Posterior cingulate gyrus (tissue), 11 donors: Measurements from ENCODE around the gene TTC7B.

Experiments
- DNase-seq, 10 donors: peaks; one replicate each; pipeline versions ENCODE4 v3.0.0 to v3.0.0-alpha.2; 2020 to 2021; ENCODE audit warnings: mixed read lengths in 3 of 10
- intact Hi-C: fragments of 100-400 bp; cut with DNase I; formaldehyde crosslinking; loops from one replicate; pipeline ENCODE4 v1.15.1; 2023

Gene TTC7B

GRCh38 chr14:90513161-90514014, 302.8 kb downstream of the TTC7B start:
- DNase-seq: peak; percentile 90 to 100 (median 95)
- intact Hi-C loops: loop anchor here (1.0 kb wide), 2 partner anchors 41 to 54 kb away; no protein-coding TSS in a partner anchor

DNA sequence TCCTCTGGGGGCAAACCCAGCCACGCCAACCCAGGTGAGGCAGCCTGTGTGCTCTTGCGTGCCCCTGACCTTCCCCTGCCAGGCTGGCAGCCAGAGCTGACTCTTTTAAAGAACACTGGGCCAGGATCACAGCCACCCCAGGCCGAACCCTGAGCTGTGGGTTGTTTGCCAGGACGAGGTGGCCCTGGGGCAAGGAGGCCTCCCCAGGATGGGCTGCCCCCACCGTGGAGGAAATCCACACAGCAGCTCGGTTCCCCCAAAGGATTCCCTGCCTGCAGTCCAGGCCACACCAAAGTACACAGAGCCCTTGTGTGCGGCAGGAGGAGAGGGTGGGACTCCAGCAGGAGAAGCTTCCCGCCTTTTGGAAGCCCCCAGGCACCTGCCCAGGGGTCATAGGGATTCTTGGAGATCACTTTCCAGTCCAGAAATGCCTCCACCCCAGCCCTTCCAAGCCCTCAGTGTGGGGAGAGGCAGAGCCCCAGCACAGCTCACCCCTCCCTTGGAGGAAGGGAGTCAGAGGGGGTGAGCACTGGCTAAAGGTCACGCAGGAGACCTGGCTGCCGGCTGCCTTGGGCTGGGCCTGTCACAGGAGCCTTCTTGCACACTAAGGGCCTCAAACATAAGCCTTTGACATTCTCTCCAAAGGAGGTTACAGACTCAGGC, 303.8 kb downstream of the TTC7B start:
- intact Hi-C loops: no loop called here
- DNase-seq: peak in 3 of 10 donors; percentile 70 to 86 (median 80)

DNA sequence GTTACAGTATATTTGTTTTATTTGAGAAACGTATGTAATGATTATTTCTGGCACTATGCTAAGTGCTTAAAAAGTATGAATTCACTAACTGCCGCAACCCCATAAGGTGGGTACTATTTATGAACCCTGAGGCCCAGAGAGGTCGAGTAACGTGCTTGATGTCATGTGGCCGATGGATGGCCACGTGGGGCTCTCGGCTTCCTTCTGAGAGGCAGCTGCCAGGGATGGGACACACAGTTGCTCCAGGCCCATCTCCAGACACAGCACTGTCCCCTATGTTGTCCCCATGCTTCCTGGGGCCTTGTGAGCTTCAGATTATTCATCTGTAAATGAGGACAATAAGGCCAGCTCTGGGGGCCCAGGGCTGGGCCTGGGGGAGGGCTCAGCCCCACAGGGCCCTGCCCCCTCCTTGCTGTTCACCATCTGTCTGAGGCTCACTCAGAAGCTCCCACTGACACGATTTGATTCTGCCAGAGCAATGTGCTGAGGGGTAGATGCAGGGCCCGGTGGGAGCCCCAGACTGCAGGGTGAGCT, 304.4 kb downstream of the TTC7B start:
- intact Hi-C loops: no loop called here
- DNase-seq: peak in 3 of 10 donors; percentile 47 to 85 (median 58)

- peak in 3 of 10 donors; percentile 38 to 66 (median 41) for DNase-seq
Observed at GRCh38 chr14:90511252-90511651, 305.0 kb downstream of the TTC7B start.

GRCh38 chr14:90510159-90510558, 306.1 kb downstream of the TTC7B start:
- peak in 3 of 10 donors; percentile 65 to 79 (median 66) for DNase-seq
- intact Hi-C loops: no loop called here

More at GRCh38 chr14:90511252-90511651, 305.0 kb downstream of the TTC7B start:
- intact Hi-C loops: no loop called here

DNA sequence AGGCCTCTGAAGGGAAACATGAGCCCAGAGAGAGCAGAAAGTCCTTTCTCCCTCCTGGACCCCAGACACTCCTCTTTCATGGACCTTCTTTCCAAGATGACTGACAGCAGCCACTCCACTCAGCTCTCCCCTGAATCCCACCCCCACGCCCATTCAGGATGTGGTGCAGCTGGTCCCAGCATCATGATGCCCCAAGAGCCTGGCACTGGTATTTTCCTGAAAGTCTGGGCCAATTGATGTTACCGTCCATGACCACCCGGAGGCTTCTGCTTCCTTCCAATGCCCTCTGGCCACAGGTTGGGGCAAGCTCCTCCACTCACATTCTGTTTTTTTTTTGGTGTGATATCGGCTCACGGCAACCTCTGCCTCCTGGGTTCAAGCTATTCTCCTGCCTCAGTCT, 306.8 kb downstream of the TTC7B start:
- peak in 3 of 10 donors; percentile 10 to 65 (median 12) for DNase-seq
- intact Hi-C loops: loop anchor here (5.0 kb wide), 1 partner anchor 102 kb away; no protein-coding TSS in a partner anchor

DNA sequence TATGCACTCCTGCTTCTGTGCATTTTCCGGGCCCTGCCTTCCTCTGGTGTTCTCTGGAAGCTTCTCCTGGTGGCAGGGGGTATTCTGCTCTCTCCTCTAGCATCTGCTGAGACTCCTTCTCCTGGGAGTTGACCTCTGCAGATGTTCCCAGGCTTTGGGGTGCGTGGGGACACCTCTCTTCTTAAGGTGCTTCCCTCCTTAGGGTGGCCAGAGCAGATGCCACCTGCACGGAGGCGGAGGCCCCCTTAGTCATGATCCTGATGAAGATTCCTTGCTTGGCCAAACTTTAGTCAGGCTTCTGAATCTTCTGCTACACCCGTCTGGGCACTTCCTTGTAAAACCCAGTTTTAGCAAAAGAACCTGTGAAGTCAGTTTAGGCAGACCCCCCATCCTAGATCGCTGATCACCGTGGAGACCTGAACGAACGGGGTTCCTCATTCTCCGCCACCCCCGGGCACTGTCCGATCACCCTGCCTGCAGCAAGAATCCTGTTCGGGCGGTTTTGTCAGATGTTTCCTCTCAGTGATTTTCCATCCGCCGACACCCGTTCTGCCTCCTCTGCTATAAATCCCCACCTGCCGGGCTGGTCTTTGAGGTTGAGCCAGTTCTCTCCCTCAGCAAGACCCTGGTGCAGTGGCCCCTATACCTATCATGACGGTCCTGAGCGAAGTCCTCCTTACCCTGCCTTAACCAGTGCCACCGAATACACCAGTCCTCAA, 307.5 kb downstream of the TTC7B start:
- peak in 3 of 10 donors; percentile 52 to 77 (median 69) for DNase-seq
- intact Hi-C loops: loop anchor here (5.0 kb wide), 1 partner anchor 101 kb away; no protein-coding TSS in a partner anchor

GRCh38 chr14:90508036-90508435, 308.2 kb downstream of the TTC7B start:
- intact Hi-C loops: loop anchor here (5.0 kb wide), 1 partner anchor 101 kb away; no protein-coding TSS in a partner anchor
- DNase-seq: peak in 3 of 10 donors; percentile 39 to 68 (median 55)

GRCh38 chr14:90507428-90507827, 308.8 kb downstream of the TTC7B start:
- intact Hi-C loops: loop anchor here (5.0 kb wide), 1 partner anchor 100 kb away; no protein-coding TSS in a partner anchor
- DNase-seq: peak in 3 of 10 donors; percentile 22 to 64 (median 38)

GRCh38 chr14:90506748-90507147, 309.5 kb downstream of the TTC7B start:
- DNase-seq: peak in 1 of 10 donors; percentile 13
- intact Hi-C loops: loop anchor here (5.0 kb wide), 1 partner anchor 99 kb away; no protein-coding TSS in a partner anchor

DNA sequence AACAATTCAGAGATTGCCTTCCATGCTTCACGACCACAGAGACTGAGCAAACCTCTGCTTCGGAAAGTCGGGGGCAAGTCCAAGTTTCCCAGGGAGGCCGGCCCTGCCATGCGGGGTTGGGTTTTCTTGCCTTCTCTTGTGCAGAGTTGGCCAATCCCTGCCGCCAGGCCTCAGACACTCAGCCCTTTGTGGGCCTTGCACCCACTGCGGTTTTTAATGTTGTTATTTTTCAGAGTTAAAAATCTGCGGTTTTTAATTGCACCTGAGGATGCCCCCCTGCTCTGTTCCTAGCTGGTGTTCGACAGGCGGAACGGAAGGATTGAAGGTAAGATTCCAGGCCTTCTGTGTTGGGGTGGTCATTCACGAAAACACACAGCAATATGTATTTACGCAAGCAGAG, 310.7 kb downstream of the TTC7B start:
- DNase-seq: peak in 3 of 10 donors; percentile 74 to 87 (median 79)
- intact Hi-C loops: loop anchor here (5.0 kb wide), 1 partner anchor 98 kb away; no protein-coding TSS in a partner anchor

DNA sequence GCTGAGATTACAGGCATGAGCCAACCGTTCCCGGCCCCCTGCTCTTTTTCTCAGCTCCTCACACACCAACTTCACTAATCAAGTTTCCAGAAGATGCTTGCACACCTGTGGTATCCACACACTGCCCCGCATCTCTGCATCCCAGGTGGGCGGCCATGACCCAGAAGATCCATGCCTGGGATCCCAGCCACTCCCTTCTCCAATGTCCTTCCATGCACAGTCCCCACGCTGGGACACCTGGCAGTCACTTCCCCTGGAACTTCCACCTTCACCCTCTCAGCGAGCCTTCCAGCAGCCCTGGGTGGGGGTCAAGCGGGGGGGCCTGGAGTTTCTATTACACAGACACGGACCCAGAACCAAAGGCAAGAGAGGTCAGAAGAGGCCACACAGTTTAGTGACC, 311.6 kb downstream of the TTC7B start:
- intact Hi-C loops: loop anchor here (5.0 kb wide), 1 partner anchor 97 kb away; no protein-coding TSS in a partner anchor
- DNase-seq: peak in 3 of 10 donors; percentile 28 to 50 (median 35)

- intact Hi-C loops: no loop called here
- peak in 3 of 10 donors; percentile 33 to 68 (median 55) for DNase-seq
Observed at GRCh38 chr14:90503582-90503981, 312.6 kb downstream of the TTC7B start.

GRCh38 chr14:90502760-90503159, 313.5 kb downstream of the TTC7B start:
- intact Hi-C loops: no loop called here
- DNase-seq: no peak

DNA sequence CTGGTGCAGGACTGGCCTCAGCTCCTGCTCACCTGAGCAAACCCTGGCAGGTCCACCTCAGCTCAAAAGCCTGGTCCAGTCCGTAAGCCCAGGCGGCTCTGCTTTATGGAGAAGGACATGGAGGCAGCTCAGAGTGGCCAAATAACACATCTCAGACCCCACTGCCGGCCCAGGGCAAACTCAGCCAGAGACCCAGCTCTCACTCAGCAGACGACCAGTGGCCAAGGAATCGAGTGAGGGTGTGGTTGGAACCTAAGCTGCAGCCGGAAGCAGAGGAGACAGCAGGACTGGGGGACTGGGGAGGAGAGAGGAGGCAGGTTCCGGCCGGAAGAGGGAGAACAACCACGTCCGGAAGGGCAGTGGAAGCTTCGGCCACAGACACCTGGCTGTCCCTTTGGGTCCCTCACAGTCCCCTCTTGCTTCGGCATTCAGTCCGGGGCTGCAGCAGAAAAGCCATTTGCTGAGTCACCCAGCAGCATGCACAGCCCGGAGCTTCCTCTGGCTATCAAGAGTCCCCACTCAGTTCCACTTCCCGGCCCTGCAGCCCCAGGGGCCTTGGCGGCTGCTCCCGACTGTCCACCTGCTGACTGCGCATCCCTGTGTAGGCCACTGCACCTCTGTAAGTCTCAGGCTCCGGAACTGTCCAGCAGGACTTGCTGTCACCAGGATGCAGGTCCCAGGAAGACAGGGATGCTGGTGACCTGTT, 315.4 kb downstream of the TTC7B start:
- intact Hi-C loops: no loop called here
- DNase-seq: peak in 2 of 10 donors; percentile 66 to 73

DNA sequence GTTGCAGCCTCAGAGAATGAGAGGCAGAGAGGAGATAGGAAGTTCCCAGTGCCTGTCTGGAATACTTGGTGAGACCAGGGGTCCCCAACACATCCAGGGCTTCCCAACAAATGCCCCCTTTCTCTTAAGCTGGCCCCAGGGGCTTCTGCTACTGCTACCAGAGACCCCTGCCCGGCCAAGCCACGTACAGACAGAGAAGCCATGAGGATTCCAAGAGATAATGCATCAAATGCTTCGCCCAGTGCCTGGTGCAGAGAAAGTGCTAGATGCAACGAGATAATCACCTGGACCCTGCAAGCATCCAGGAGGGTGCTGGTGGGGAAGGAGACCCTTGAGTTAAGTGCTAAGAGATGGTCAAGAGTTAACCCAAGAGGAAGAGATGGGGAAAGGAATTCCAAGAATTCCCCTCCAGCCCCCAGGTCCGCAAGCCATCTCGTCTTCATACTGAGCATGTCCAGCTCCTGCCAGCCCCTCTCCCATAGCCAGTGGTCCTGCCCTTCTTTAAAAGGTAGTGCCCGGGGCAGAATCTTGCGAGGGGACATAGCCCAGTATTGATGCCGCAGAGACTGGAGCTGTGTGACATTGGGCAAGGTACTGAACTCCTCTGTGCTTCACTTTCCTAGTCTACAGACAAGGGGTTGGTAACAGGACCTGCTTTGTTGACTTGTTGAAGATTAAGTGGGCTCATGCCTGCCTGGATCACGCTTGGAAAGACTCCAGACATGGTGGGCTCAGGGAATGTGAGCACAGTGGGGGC, 316.1 kb downstream of the TTC7B start:
- intact Hi-C loops: no loop called here
- peak in 2 of 10 donors; percentile 9 to 48 for DNase-seq

GRCh38 chr14:90499121-90499520, 317.1 kb downstream of the TTC7B start:
- intact Hi-C loops: no loop called here
- DNase-seq: peak in 1 of 10 donors; percentile 24

DNA sequence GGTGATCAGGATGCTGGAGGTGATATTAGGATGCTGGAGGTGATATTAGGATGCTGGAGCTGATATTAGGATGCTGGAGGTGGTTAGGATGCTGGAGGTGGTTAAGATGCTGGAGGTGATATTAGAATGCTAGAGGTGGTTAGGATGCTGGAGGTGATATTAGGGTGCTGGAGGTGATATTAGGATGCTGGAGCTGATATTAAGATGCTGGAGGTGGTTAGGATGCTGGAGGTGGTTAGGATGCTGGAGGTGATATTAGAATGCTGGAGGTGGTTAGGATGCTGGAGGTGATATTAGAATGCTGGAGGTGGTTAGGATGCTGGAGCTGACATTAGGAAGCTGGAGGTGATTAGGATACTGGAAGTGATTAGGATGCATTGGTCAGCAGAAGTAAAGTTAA, 318.0 kb downstream of the TTC7B start:
- DNase-seq: no peak

More for the DNA sequence above, 318.0 kb downstream of the TTC7B start:
- intact Hi-C loops: no loop called here
